Fibroblast of skin of abdomen (primary cell): ENCODE results near the gene FAU.

ENCODE experiments used
- DNase-seq: peaks from one replicate; pipeline ENCODE4 v3.0.0-alpha.2; 2013

The FAU gene

DNA sequence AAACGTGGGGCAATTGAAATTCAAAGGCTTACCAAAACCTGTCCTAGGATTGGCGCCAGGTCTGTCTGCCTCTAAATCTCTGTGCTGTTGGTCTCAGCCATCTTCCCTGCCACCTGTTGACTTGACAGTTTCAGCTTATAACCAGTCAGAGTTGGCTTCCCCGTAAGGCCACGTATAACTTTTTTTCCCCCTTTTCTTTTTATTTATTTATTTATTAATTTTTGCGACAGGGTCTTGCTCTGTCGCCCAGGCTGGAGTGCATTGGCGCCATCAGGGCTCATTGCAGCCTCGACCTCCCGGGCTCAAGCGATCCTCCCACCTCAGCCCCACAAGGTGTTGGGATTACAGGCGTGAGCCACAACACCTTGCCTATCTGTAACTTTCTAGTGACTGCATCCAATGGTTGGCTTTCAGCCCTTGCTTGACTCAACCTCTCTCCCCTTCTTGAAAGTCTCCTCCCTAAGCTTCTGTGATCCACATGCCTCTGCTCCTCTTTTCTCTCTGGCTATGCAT is 13.8 kb upstream of the FAU start:
- no peak for DNase-seq

GRCh38 chr11:65134952-65135632 is 13.2 kb upstream of the FAU start:
- DNase-seq, result peak; percentile 97

DNA sequence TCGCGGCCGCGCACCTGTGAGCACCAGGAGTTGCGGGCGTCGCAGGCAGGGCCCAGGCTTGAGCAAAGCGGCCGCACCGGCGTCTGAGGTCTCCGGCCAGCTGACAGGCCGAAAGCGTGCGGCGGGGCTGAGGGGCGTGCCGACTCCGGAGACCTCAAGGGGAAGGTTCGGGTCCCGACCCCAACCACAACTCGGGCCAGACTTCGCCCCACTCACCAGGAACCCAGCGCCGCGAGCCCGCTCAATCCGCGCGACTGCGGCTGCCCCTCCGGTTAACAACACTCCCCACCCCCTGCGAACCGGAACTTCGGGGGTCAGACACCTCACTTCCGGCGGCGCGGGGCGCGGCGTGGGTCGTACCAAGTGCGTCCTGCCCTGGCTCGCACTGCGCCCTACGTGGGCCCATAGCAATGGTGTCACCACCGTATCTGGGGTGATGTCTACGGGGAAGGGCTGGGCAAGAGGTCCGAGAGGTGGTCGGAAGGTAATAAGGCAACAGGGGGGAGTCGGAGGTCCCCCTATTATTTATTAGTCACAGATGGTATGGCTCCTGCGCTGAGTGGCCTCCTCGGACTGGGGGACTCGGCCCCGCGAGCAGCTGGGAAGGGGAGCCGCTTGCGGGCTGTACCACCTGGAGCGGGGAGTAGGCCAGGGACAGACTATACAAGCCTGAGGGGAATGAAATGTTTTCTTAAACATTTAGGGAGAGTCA is 12.5 kb upstream of the FAU start, which contains the start of gene SYVN1:
SYVN1 (minus strand) TSS at position 280 of the 712 bp plus-strand sequence. CDS start 918 bp downstream, outside the sequence.
- DNase-seq, result peak; percentile 88

GRCh38 chr11:65133724-65134123 is 11.8 kb upstream of the FAU start:
- DNase-seq, result no peak

- DNase-seq, result no peak
These were observed 11.2 kb upstream of the FAU start for GRCh38 chr11:65132988-65133700.

DNA sequence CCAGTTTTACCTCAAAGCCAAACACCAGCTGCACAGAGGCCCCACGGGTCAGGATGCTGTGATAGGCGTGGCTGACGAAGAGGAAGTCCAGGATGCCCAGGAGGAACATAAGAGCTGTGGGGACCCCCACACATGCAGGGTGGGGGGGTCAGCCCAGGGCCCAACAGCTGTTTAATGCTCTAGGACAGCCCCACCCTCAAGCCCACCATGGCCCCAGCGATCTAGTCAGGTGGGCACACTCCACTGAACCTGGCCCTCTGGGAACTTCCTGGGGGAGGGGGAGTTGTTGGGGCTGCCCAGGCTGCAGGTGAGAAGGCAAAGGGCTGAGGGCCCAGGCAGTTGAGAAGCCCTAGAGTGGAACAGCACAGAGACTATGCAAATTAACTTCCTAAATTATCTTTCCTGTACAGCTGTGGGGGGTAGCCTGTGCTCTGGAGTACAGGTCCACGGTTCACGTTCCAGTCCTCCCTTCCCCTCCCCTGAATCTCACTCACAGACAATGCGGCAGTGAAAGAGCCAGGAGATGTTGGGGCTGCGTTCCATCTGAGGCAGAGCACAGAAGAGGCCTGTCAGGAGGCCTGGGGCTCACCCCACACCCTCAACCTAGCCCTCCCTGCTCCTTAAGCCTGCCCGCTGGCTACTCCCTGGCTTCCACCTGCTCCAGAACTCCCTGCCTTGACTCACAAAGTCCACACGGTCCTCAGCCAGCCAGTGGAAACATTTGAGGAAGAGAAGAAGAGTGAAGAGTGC is 10.5 kb upstream of the FAU start:
- DNase-seq, result no peak

DNA sequence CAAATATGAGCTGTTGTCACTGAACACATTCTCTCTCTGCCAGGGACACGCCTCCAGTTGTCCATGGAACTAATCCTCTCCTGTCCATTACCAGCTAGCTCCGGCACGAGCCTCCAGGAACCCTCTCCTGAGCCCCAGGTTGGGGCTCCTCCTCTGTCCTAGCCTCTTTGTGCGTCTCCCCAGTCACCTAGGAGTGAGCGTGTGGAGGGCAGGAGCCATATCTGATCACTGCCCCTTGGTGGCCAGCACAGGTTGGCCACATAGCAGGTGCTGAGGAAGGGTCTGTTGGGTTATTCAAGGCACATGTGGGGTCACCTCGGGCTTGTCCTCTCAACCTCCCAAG is 9.9 kb upstream of the FAU start:
- no peak for DNase-seq

- no peak for DNase-seq
These were observed 9.5 kb upstream of the FAU start for GRCh38 chr11:65131417-65131776.

DNA sequence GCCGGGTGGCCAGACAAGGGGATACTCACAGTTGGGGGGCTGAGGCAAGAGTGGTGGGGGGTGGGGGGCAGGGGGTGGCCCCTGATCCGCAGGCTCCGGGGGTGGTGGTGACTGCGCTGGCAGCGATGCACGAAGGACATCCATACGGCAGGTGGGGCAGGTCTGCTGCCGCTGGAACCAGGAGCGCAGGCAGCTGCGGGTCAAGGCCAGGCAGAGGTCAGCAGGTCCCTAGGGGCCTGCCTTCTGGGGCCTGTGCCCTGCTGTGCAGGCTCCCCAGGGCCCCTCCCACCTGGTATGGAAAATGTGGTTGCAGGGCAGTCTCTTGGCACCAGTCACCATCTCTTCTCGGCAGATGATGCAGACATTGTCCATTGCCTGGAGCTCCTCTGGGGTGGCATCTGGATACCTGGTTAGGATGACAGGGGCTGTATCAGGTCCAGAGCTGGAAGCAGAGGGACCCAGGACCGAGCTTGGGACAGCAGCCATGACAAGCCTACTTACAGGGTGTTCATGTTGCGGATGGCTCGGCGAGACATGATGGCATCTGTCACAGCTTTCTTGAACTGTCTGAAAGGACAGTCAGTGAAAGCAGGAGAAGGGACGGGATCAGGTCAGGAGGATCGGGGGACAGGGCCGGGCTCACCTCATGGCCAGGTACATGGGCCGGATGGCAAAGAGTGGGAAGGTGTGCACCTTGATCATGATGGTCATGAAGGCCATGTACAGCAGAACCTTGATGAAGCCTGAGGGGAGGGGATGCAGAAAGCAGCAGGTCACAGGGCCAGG is 8.9 kb upstream of the FAU start:
- DNase-seq, result no peak

DNA sequence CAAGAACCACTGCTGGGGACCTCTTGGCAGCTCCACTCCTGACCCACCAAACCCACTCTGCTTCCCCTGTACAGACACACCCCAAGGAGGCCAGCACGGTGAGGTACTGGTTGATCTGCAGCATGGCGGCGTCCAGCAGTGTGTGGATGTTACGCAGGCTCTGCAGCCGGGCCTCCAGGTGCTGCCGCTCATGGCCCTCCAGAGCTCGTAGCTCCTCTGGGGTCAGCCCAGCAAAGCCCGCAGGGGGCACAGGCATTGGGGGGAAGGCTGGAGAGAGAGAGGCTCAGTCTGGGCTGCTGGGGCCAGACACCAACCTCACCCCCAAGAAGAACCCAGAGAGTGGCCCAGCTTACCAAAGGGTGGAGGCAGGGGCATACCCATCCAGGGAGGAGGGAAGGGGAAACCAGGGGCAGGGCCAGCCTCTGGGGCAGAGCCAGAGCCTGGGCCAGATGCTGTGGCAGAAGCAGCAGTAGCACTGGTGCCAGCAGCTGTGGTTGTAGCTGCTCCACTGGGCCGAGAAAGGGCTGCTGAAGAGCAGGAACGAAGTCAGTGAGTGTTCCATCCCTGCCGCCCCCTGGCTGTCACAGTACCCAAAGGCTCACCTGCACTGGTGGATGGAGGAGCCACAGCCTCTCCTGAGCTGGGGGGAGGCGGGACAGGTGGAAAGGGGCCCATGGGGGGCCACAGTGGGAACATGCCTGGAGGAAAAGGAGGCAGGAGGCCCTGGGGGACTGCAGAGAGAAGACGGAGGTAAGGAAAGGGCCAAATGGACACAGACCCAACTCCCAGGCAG is 7.9 kb upstream of the FAU start:
- DNase-seq, result no peak

DNA sequence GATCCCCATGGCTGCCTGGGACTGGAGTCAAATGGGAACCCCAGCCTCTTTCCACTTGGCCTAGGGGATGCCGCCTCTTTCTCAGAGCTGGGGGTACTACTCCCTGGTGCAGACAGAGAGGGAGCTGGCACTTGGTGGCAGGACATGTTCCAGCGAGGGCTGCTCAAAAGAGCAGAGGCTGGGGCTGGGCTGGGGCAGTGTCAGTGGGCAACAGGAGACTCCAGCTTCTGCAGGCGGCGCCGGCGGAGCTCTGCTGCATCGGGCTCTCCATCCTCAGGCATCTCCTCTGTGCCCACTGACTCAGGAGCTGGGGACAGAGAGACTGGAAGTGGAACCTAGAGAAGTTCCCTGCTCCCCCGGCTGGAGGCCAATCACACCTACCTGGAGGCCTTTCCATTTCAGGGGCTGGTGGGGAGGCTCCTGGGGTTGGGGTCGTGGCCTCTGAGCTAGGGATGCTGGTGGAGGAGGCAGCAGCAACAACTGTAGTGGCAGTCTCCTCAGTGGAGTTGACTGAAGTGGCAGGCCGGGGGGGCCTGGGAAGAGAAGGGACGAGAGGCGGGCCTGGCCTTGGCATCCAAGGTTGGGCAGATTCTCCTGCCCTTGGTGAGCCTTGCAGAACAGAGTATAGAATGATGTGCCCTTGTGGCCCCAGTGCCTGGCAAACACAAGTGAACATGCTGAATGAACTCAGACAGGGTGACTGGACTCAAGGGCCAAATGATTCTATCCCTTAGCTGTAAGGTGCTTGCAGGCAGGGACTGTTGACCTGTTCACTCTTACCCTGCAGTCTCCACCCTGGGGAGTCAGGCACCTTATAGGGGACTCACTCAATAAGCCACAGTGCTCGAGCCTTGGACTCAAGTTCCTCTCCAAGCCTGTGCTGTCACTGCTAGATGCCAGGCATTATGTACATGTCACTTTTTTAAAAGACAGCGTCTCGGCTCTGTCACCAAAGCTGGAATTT is 6.5 kb upstream of the FAU start:
- DNase-seq, result no peak

GRCh38 chr11:65127473-65128181 is 5.7 kb upstream of the FAU start:
- no peak for DNase-seq

GRCh38 chr11:65126624-65127274 is 4.8 kb upstream of the FAU start:
- DNase-seq, result no peak

- DNase-seq, result no peak
These were observed 3.5 kb upstream of the FAU start for GRCh38 chr11:65125197-65126056.

- DNase-seq, result no peak
These were observed 2.7 kb upstream of the FAU start for GRCh38 chr11:65124480-65125196.

GRCh38 chr11:65121447-65121864 is 478 bp downstream of the FAU start:
- DNase-seq, result no peak

DNA sequence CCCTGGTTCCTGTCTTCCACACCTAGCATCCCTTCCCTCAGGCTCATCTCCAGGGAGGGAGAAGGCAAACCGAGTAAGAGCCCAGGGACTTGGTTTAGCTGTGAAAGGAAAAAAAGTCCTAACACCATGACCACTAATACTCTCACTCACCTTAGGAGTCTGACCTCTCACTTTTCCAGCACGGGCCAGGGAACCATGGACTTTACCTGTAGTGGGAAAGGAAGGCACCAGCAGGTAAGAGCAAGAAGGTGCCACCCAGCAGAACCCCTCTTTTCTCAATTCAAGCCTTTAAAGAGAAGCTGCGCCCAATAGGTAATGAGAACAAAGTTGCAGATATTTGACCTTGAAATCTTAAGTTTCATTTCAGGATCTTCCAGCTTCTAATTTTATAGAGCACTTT is 1.1 kb downstream of the FAU start:
- DNase-seq, result no peak
